ENCODE results near the gene FGD4. TPM values are rescaled to one million over a fixed set of nuclear protein-coding genes. Genes with fewer than 3 reads are reported as not detected.

FGD4 gene
- total RNA-seq, 4 donors from 2014 or later = 21.4 to 33.0 (median 26.9) TPM

DNA sequence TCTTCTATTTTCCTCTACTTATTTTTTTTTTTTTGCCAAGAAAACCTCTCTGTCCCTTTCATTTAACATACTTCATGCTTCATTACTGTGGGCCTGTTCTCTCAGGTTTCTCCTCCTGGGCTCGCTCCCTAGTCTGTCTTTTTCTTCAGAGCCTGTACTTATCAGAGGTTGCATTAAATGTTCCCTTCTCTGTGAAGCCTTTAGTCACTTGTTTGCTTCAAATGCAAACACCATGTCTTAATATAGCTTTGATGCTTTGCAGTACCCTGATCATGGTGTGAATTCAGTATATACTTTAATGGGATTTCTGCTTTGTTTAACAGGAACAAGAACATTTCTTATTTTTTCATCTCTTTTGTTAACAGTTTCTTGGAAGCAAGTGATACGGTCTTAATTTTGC is 207.1 kb downstream of the FGD4 start:
- Histone ChIP-seq H3K4me3 (no peak overlapping the region), H3K36me3 (peaks cover 10 to 76% (median 36%) of the 10 kb centered on the region in 4 donors), H3K9me3 (no peaks in the 10 kb centered on the region), H3K27me3 (no peaks in the 10 kb centered on the region), H3K4me1 (peaks cover 0 to 12% (median 3%) of the 10 kb centered on the region in 4 donors), H3K27ac (replicated peaks in 1 of 4) (no peak overlapping the region)
- intact Hi-C loops (cut with DNase I) = no loop called here
- no peak for DNase-seq (ENCODE audit: extremely low spot score)
- no peak for TF ChIP-seq EP300 (IDR thresholded peaks at IDR 0.05)
- TF ChIP-seq CTCF (IDR thresholded peaks at IDR 0.05) = no peak
- no peak for TF ChIP-seq POLR2A (IDR thresholded peaks at IDR 0.05; ENCODE audit: low read depth)
- no peak for TF ChIP-seq POLR2AphosphoS5 (IDR thresholded peaks at IDR 0.05)
- 62% methylated on average over 2 of the region's 2 CpGs for WGBS

- no peaks in the 10 kb centered on the region for H3K27me3 ChIP-seq
- peaks cover 16 to 91% (median 45%) of the 10 kb centered on the region in 4 donors for H3K36me3 ChIP-seq
- H3K27ac ChIP-seq (replicated peaks in 1 of 4) = no peak overlapping the region
- no peak for DNase-seq (ENCODE audit: extremely low spot score)
- no peak for TF ChIP-seq EP300 (IDR thresholded peaks at IDR 0.05)
- TF ChIP-seq POLR2A (IDR thresholded peaks at IDR 0.05; ENCODE audit: low read depth) = no peak
- no peak for TF ChIP-seq CTCF (IDR thresholded peaks at IDR 0.05)
- TF ChIP-seq POLR2AphosphoS5 (IDR thresholded peaks at IDR 0.05) = no peak
- 92% methylated on average over 1 of the region's 1 CpG for WGBS
- no peak overlapping the region for H3K4me3 ChIP-seq
- H3K4me1 ChIP-seq = peaks cover 0 to 12% (median 3%) of the 10 kb centered on the region in 4 donors
- H3K9me3 ChIP-seq = no peaks in the 10 kb centered on the region
- intact Hi-C loops (cut with DNase I) = no loop called here
Measured at GRCh38 chr12:32609966-32610365, 210.6 kb downstream of the FGD4 start.

DNA sequence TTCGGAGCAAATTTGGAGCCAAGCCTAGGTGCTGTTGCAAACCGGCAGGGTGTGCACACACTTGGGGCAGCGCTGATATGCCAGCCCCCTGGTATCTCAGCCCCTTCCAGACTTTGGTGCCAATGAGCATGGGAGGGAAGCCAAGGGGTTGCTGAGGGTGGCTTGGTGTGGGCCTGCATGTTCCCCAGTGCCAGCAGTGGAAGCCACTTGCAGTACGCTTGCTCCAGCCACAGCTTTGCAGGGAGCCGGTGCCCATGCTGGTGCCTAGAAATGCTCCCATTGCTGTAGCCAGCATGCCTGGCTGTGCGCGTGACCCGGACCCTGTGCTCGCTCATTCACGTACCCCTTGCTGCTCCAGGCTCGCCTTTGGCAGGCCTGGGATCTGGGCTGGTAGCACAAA is 212.6 kb downstream of the FGD4 start:
- 100% methylated on average over 3 of the region's 11 CpGs for WGBS
- Histone ChIP-seq H3K36me3 (peaks cover 17 to 85% (median 52%) of the 10 kb centered on the region in 4 donors), H3K9me3 (no peaks in the 10 kb centered on the region), H3K27ac (replicated peaks in 1 of 4) (no peak overlapping the region), H3K4me3 (no peak overlapping the region), H3K27me3 (no peaks in the 10 kb centered on the region), H3K4me1 (no peaks in the 10 kb centered on the region)
- TF ChIP-seq EP300 (IDR thresholded peaks at IDR 0.05) (no peak), POLR2A (IDR thresholded peaks at IDR 0.05; ENCODE audit: low read depth) (no peak)
- DNase-seq (ENCODE audit: extremely low spot score) = no peak
- intact Hi-C loops (cut with DNase I) = no loop called here

DNA sequence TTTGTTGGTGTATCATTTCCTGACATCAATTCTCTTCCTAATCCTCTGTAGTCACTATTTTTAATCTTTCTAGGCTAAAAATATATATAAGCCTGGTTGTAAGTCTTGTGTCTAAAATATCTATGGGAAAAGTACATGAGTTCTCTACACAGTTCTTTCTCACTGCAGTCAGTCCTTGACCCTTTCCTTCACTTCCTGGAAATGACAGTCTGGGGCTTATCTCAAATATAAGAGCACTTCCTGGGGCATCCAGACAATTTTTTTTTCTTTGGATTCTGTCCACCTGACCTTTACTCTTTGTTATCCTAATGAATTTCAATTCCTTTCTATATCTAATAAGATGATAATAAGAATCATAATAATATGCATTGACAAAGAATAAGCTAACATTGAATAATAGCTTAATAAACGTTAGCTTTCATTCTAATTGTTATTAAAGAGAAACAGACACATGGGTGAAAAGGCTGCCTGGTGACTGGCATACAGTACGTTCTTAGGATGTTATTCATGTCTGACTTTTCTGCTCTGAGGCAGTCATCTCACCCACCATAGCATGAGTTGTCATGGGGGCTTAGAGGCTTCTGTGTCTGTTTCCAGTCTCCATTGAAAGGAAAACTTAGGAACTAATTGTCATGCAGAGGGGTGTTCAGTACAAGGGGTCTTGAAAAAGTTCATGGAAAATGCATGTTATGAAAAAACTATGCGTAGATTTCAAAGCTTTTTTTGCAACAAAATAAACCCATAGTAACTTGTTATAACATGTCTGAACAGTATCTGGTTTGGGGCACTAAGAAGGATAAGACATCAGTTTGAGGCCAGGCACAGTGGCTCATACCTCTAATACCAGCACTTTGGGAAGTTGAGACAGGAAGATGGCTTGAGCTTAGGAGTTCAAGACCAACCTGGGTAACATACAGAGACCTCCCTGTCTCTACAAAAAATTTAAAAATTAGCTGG is 213.6 kb downstream of the FGD4 start:
- Histone ChIP-seq H3K9me3 (no peaks in the 10 kb centered on the region), H3K27ac (replicated peaks in 1 of 4) (no peak overlapping the region), H3K36me3 (peaks cover 17 to 81% (median 48%) of the 10 kb centered on the region in 4 donors), H3K27me3 (no peaks in the 10 kb centered on the region), H3K4me1 (no peaks in the 10 kb centered on the region), H3K4me3 (no peak overlapping the region)
- intact Hi-C loops (cut with DNase I) = no loop called here
- DNase-seq (ENCODE audit: extremely low spot score) = no peak
- WGBS = 95% methylated on average over 3 of the region's 3 CpGs
- no peak for TF ChIP-seq CTCF (IDR thresholded peaks at IDR 0.05)
- TF ChIP-seq EP300 (IDR thresholded peaks at IDR 0.05) = no peak
- TF ChIP-seq POLR2AphosphoS5 (IDR thresholded peaks at IDR 0.05) = no peak
- no peak for TF ChIP-seq POLR2A (IDR thresholded peaks at IDR 0.05; ENCODE audit: low read depth)

DNA sequence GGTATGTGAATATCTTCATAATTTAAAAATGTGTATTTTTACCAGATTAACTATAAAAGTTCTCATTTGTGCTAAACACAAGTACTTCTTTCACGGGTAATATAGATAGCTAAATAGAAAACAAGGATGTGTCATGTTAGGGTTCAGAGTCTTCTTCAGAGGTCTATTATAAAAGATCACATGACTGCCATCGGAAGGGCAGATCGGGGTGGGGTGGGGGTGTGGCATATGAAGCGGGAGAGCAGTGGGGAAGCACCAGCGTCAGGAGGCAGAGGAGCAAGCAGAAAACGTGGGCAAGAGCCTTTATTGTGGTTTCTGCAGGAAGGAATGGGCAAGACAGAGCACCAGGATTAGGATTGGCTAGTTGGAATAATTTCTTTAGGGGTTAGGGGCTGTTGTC is 216.1 kb downstream of the FGD4 start:
- H3K4me3 ChIP-seq = no peak overlapping the region
- no peak overlapping the region for H3K27ac ChIP-seq (replicated peaks in 1 of 4)
- H3K27me3 ChIP-seq = no peaks in the 10 kb centered on the region
- H3K4me1 ChIP-seq = no peaks in the 10 kb centered on the region
- TF ChIP-seq CTCF (IDR thresholded peaks at IDR 0.05) (no peak), POLR2AphosphoS5 (IDR thresholded peaks at IDR 0.05) (no peak), EP300 (IDR thresholded peaks at IDR 0.05) (no peak)
- intact Hi-C loops (cut with DNase I) = no loop called here
- H3K9me3 ChIP-seq = no peaks in the 10 kb centered on the region
- 87% methylated on average over 6 of the region's 6 CpGs for WGBS
- no peak for DNase-seq (ENCODE audit: extremely low spot score)
- peaks cover 17 to 81% (median 45%) of the 10 kb centered on the region in 4 donors for H3K36me3 ChIP-seq
